BLaER1 treated with 17β-estradiol and CSF1 and Interleukin-3, amounts not matched to agents 10 nM and 100 nM (cell line): ENCODE measurements around the gene CACNA2D1.
A peak's percentile ranks its signal among the peaks of the same experiment; 100 is the strongest.

Experiments
- H3K27ac ChIP-seq, 11 experiments: shearing (Covaris generic); formaldehyde crosslinking; 2 replicates each; pipeline ENCODE4 v1.8.1; 2022
- H3K27me3 ChIP-seq, 11 experiments: shearing (Covaris generic); formaldehyde crosslinking; 2 replicates each; pipeline ENCODE4 v1.8.1; 2022
- H3K36me3 ChIP-seq, 11 experiments: shearing (Covaris generic); formaldehyde crosslinking; 2 replicates each; pipeline ENCODE4 v1.8.1; 2022
- H3K4me1 ChIP-seq, 10 experiments: shearing (Covaris generic); formaldehyde crosslinking; 2 replicates each; pipeline ENCODE4 v1.8.1; 2022
- H3K4me2 ChIP-seq, 11 experiments: shearing (Covaris generic); formaldehyde crosslinking; 2 replicates each; pipeline ENCODE4 v1.8.1; 2022
- H3K4me3 ChIP-seq, 10 experiments: shearing (Covaris generic); formaldehyde crosslinking; 2 replicates each; pipeline ENCODE4 v1.8.1; 2022
- H3K9ac ChIP-seq, 11 experiments: shearing (Covaris generic); formaldehyde crosslinking; 2 replicates each; pipeline ENCODE4 v1.8.1; 2022
- H3K9me3 ChIP-seq, 11 experiments: shearing (Covaris generic); formaldehyde crosslinking; replicated peaks in 1 of 11; 2 replicates each; pipeline ENCODE4 v1.8.1; 2022
- H4K20me1 ChIP-seq, 11 experiments: shearing (Covaris generic); formaldehyde crosslinking; 2 replicates each; pipeline ENCODE4 v1.8.1; 2022
- Cebpa-rat ChIP-seq, 11 experiments: shearing (Covaris generic); IDR thresholded peaks; 2 replicates each; pipeline ENCODE4 v1.8.1; 2022

CACNA2D1 gene

GRCh38 chr7:82455295-82455694 is 11.7 kb upstream of the CACNA2D1 start:
- Histone ChIP-seq H3K4me1 (no peaks in the 10 kb centered on the region), H3K27me3 (no peaks in the 10 kb centered on the region), H3K9me3 (no peaks in the 10 kb centered on the region), H3K36me3 (no peaks in the 10 kb centered on the region), H3K4me3 (no peak overlapping the region), H3K9ac (no peak overlapping the region), H4K20me1 (no peaks in the 10 kb centered on the region), H3K27ac (no peak overlapping the region), H3K4me2 (no peak overlapping the region)
- TF ChIP-seq Cebpa-rat (IDR thresholded peaks at IDR 0.05): no peak

- no peaks in the 10 kb centered on the region for H3K4me1 ChIP-seq
- no peaks in the 10 kb centered on the region for H4K20me1 ChIP-seq
These were observed 7.2 kb upstream of the CACNA2D1 start for GRCh38 chr7:82450759-82451158.

GRCh38 chr7:82449910-82450309 is 6.3 kb upstream of the CACNA2D1 start:
- no peak overlapping the region for H3K27ac ChIP-seq
- TF ChIP-seq Cebpa-rat (IDR thresholded peaks at IDR 0.05): no peak
- no peak overlapping the region for H3K4me2 ChIP-seq
- H3K9ac ChIP-seq: no peak overlapping the region
- H3K36me3 ChIP-seq: no peaks in the 10 kb centered on the region
- H4K20me1 ChIP-seq: no peaks in the 10 kb centered on the region
- no peak overlapping the region for H3K4me3 ChIP-seq
- peaks cover 0 to 6% (median 0%) of the 10 kb centered on the region in 11 experiments; a peak in 3 of 22 replicates for H3K27me3 ChIP-seq
- H3K4me1 ChIP-seq: no peaks in the 10 kb centered on the region
- H3K9me3 ChIP-seq: no peaks in the 10 kb centered on the region

More at GRCh38 chr7:82450759-82451158, 7.2 kb upstream of the CACNA2D1 start:
- no peak for TF ChIP-seq Cebpa-rat (IDR thresholded peaks at IDR 0.05)
- H3K9ac ChIP-seq: no peak overlapping the region
- H3K27ac ChIP-seq: no peak overlapping the region
- no peaks in the 10 kb centered on the region for H3K27me3 ChIP-seq
- H3K36me3 ChIP-seq: no peaks in the 10 kb centered on the region
- no peaks in the 10 kb centered on the region for H3K9me3 ChIP-seq
- no peak overlapping the region for H3K4me2 ChIP-seq
- H3K4me3 ChIP-seq: no peak overlapping the region

GRCh38 chr7:82446897-82447296 is 3.3 kb upstream of the CACNA2D1 start:
- no peak for TF ChIP-seq Cebpa-rat (IDR thresholded peaks at IDR 0.05)

GRCh38 chr7:82445271-82445670 is 1.7 kb upstream of the CACNA2D1 start:
- Histone ChIP-seq H3K36me3 (no peaks in the 10 kb centered on the region), H3K9me3 (peaks cover 6 to 11% (median 10%) of the 10 kb centered on the region in 11 experiments; a peak in 17 of 22 replicates), H3K4me1 (peaks cover 0 to 5% (median 0%) of the 10 kb centered on the region in 10 experiments; a peak in 1 of 20 replicates), H3K27me3 (peaks cover 37 to 50% (median 40%) of the 10 kb centered on the region in 11 experiments), H4K20me1 (peaks cover 0 to 6% (median 0%) of the 10 kb centered on the region in 11 experiments; a peak in 3 of 22 replicates), H3K27ac (no peak overlapping the region), H3K4me3 (no peak overlapping the region), H3K4me2 (no peak overlapping the region), H3K9ac (no peak overlapping the region)
- TF ChIP-seq Cebpa-rat (IDR thresholded peaks at IDR 0.05): no peak

More at GRCh38 chr7:82446897-82447296, 3.3 kb upstream of the CACNA2D1 start:
- H4K20me1 ChIP-seq: peaks cover 0 to 6% (median 0%) of the 10 kb centered on the region in 11 experiments; a peak in 3 of 22 replicates
- no peak overlapping the region for H3K27ac ChIP-seq
- no peaks in the 10 kb centered on the region for H3K36me3 ChIP-seq
- H3K9me3 ChIP-seq: peaks cover 6 to 11% (median 10%) of the 10 kb centered on the region in 11 experiments; a peak in 17 of 22 replicates
- H3K27me3 ChIP-seq: peaks cover 25 to 34% (median 27%) of the 10 kb centered on the region in 11 experiments
- H3K4me1 ChIP-seq: peaks cover 0 to 5% (median 0%) of the 10 kb centered on the region in 10 experiments; a peak in 1 of 20 replicates
- H3K4me3 ChIP-seq: no peak overlapping the region
- no peak overlapping the region for H3K9ac ChIP-seq
- no peak overlapping the region for H3K4me2 ChIP-seq

- TF ChIP-seq Cebpa-rat (IDR thresholded peaks at IDR 0.05): no peak
- Histone ChIP-seq H3K4me1 (peaks cover 0 to 5% (median 0%) of the 10 kb centered on the region in 10 experiments; a peak in 1 of 20 replicates), H3K4me3 (peak overlapping the region; percentile 47 to 74 (median 60); a peak in 19 of 20 replicates), H3K27ac (no peak overlapping the region), H3K4me2 (peak overlapping the region; percentile 58 to 83 (median 66); a peak in 21 of 22 replicates), H3K36me3 (no peaks in the 10 kb centered on the region), H4K20me1 (peaks cover 0 to 6% (median 0%) of the 10 kb centered on the region in 11 experiments; a peak in 3 of 22 replicates), H3K9me3 (peaks cover 6 to 11% (median 10%) of the 10 kb centered on the region in 11 experiments; a peak in 17 of 22 replicates), H3K9ac (peak overlapping the region in 2 of 11 experiments; percentile 30 to 39; a peak in 1 of 22 replicates), H3K27me3 (peaks cover 37 to 51% (median 40%) of the 10 kb centered on the region in 11 experiments)
These were observed 788 bp upstream of the CACNA2D1 start for GRCh38 chr7:82444220-82444909.

GRCh38 chr7:82443036-82443546 is 486 bp downstream of the CACNA2D1 start:
- peaks cover 0 to 5% (median 0%) of the 10 kb centered on the region in 10 experiments; a peak in 1 of 20 replicates for H3K4me1 ChIP-seq
- TF ChIP-seq Cebpa-rat (IDR thresholded peaks at IDR 0.05): no peak
- H3K9ac ChIP-seq: peak overlapping the region; percentile 40 to 73 (median 61); a peak in 20 of 22 replicates
- peak overlapping the region in 2 of 11 experiments; percentile 18 to 23; a peak in 1 of 22 replicates for H3K27ac ChIP-seq
- H3K9me3 ChIP-seq: peaks cover 6 to 11% (median 10%) of the 10 kb centered on the region in 11 experiments; a peak in 17 of 22 replicates
- no peaks in the 10 kb centered on the region for H3K36me3 ChIP-seq
- H3K4me2 ChIP-seq: peak overlapping the region; percentile 64 to 82 (median 75)
- peaks cover 0 to 6% (median 0%) of the 10 kb centered on the region in 11 experiments; a peak in 3 of 22 replicates for H4K20me1 ChIP-seq
- peaks cover 37 to 51% (median 40%) of the 10 kb centered on the region in 11 experiments for H3K27me3 ChIP-seq
- H3K4me3 ChIP-seq: peak overlapping the region; percentile 58 to 74 (median 64)

- Histone ChIP-seq H3K4me3 (peak overlapping the region; percentile 58 to 74 (median 64)), H3K27ac (no peak overlapping the region), H3K4me2 (peak overlapping the region; percentile 64 to 82 (median 75))
These were observed 1.0 kb downstream of the CACNA2D1 start for GRCh38 chr7:82442492-82443035.

More at GRCh38 chr7:82442492-82443035, 1.0 kb downstream of the CACNA2D1 start:
- no peak for TF ChIP-seq Cebpa-rat (IDR thresholded peaks at IDR 0.05)
- Histone ChIP-seq H3K36me3 (no peaks in the 10 kb centered on the region), H3K9ac (peak overlapping the region in 4 of 11 experiments; percentile 62 to 73 (median 68); a peak in 5 of 22 replicates), H3K9me3 (peaks cover 6 to 11% (median 10%) of the 10 kb centered on the region in 11 experiments; a peak in 17 of 22 replicates), H4K20me1 (peaks cover 0 to 6% (median 0%) of the 10 kb centered on the region in 11 experiments; a peak in 3 of 22 replicates), H3K27me3 (peaks cover 37 to 51% (median 40%) of the 10 kb centered on the region in 11 experiments), H3K4me1 (peaks cover 0 to 5% (median 0%) of the 10 kb centered on the region in 10 experiments; a peak in 1 of 20 replicates)
